ENCODE data around the gene GPX4. TPM values are rescaled to one million over a fixed set of nuclear protein-coding genes. Genes with fewer than 3 reads are reported as not detected.

Gene GPX4
- total RNA-seq, 8 experiments from 2014 or later = 331 to 509 (median 399) TPM

DNA sequence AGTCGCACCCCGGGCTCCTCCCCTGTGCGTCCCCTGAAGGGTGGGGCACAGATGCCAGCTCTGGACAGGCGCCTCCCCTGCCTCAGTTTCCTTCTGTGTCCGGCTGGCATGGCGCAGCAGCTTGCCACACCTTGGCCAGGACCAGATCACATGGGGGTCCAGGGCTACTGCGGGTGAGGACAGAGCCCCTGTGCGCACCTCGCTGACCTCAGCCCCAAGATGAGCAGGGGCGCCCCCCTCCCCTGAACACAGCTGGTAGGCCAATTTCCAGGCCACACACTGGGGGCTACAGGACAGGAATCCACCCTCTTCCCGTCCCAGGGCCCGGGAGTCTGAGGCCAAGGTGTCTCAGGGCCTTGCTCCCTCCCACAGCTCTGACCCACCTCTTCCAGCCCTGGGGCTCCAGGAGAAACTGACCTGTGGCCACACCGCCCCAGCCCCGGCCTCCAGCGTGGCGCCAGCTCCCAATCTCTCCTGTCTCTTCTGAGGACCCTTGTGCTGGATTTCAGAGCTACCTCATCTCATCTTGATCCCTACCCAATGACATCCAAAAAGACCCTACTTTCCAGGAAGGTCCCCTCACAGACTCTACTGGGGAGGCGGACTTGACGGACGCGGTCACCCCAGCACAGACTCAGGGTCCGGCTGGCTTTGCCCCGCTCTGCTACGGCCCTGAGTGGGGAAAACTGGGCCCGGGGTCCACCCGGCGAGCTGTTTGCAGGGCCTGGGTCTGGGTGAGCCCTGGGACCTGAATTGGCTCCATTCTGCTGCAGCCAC, 42.0 kb downstream of the GPX4 start:
- ATAC-seq (replicated peaks in 6 of 8) = peak in 1 of 8 experiments; percentile 13
- Histone ChIP-seq H3K4me3 (no peak overlapping the region), H3K27ac (no peak overlapping the region), H3K4me1 (replicated peaks in 1 of 2) (peaks cover 17 to 18% of the 10 kb centered on the region in 2 donors)
- in situ Hi-C loops (cut with MboI; ENCODE audit: low pct_unique_long_range_greater_than_20kb in 2 of 9, low sequenced_read_pairs in 9 of 9, unreplicated experiment in 9 of 9) = no loop called here
- 60 to 100% (median 92%) methylated on average over 1 to 8 of the region's 26 CpGs; no CpG with 5 or more reads in 4 of the 10 experiments for WGBS, 10 experiments

- peak in 2 of 8 experiments; percentile 2 to 16 for ATAC-seq (replicated peaks in 6 of 8)
- Histone ChIP-seq H3K4me1 (replicated peaks in 1 of 2) (peaks cover 17 to 18% of the 10 kb centered on the region in 2 donors), H3K4me3 (no peak overlapping the region), H3K27ac (no peak overlapping the region)
- in situ Hi-C loops (cut with MboI; ENCODE audit: low pct_unique_long_range_greater_than_20kb in 2 of 9, low sequenced_read_pairs in 9 of 9, unreplicated experiment in 9 of 9) = no loop called here
- WGBS, 10 experiments = 63 to 100% (median 94%) methylated on average over 1 to 3 of the region's 13 CpGs; no CpG with 5 or more reads in 7 of the 10 experiments
These were observed 42.6 kb downstream of the GPX4 start for GRCh38 chr19:1146412-1146699.

- WGBS, 10 experiments = 60 to 63% methylated on average over 1 to 6 of the region's 38 CpGs; no CpG with 5 or more reads in 8 of the 10 experiments
- ATAC-seq (replicated peaks in 6 of 8) = peak in 5 of 8 experiments; percentile 6 to 45 (median 21)
- peaks cover 17 to 24% of the 10 kb centered on the region in 2 donors for H3K4me1 ChIP-seq (replicated peaks in 1 of 2)
- in situ Hi-C loops (cut with MboI; ENCODE audit: low pct_unique_long_range_greater_than_20kb in 2 of 9, low sequenced_read_pairs in 9 of 9, unreplicated experiment in 9 of 9) = no loop called here
- H3K27ac ChIP-seq = no peak overlapping the region
- H3K4me3 ChIP-seq = no peak overlapping the region
These were observed 43.3 kb downstream of the GPX4 start for GRCh38 chr19:1146858-1147780.

GRCh38 chr19:1147934-1148549, 44.2 kb downstream of the GPX4 start:
- in situ Hi-C loops (cut with MboI; ENCODE audit: low pct_unique_long_range_greater_than_20kb in 2 of 9, low sequenced_read_pairs in 9 of 9, unreplicated experiment in 9 of 9) = no loop called here
- ATAC-seq (replicated peaks in 6 of 8) = peak in 5 of 8 experiments; percentile 3 to 47 (median 17)
- H3K4me1 ChIP-seq (replicated peaks in 1 of 2) = peaks cover 17 to 29% of the 10 kb centered on the region in 2 donors
- peak overlapping the region in 1 of 2 donors; percentile 39 for H3K27ac ChIP-seq
- no peak overlapping the region for H3K4me3 ChIP-seq
- 0% methylated on average over 1 of the region's 15 CpGs; no CpG with 5 or more reads in 9 of the 10 experiments for WGBS, 10 experiments

DNA sequence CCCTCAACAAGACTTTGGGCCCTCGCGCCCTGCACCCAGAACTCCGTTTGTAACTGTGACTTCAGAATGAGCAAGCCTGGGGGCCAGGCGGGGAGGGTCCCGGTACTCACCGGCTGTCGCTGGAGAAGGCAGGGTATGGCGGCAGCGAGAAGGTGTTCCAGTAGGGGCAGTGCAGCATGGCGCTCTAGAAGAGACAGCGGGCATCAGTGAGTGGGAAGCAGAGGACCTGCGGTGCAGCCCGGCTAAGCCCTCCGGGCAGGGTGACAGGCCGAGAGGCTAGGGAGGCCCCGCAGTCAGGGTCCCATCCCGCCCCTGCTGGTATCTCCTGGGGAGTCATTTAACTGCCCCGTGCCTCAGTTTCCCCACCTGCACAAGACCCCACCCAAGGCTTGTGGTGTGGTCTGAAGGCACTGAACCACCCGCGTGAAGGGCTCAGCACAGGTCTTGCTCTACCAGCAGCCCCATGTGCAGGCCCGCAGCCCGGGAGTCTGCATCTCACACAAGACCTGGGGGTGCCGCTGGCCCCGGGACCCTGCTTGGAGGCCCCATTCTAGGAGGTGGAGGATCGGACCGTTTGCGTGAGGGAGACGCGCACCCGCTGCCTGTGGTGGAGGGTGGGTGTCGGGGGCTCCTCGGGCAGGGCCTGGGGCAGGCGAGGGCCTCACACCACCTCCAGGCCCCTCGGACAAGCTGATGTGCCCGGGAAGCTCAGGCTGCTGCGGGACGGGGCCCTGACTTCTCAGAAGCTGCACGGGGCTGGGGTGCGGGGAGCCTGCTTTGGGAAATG, 45.7 kb downstream of the GPX4 start:
- 80 to 100% (median 100%) methylated on average over 1 to 6 of the region's 39 CpGs; no CpG with 5 or more reads in 7 of the 10 experiments for WGBS, 10 experiments
- in situ Hi-C loops (cut with MboI; ENCODE audit: low pct_unique_long_range_greater_than_20kb in 2 of 9, low sequenced_read_pairs in 9 of 9, unreplicated experiment in 9 of 9) = no loop called here
- H3K4me3 ChIP-seq = no peak overlapping the region
- no peak for ATAC-seq (replicated peaks in 6 of 8)
- H3K27ac ChIP-seq = no peak overlapping the region
- peaks cover 17 to 29% of the 10 kb centered on the region in 2 donors for H3K4me1 ChIP-seq (replicated peaks in 1 of 2)

- WGBS, 10 experiments = 80 to 100% (median 92%) methylated on average over 1 to 5 of the region's 33 CpGs; no CpG with 5 or more reads in 5 of the 10 experiments
- ATAC-seq (replicated peaks in 6 of 8) = no peak
- Histone ChIP-seq H3K4me1 (replicated peaks in 1 of 2) (peaks cover 17 to 29% of the 10 kb centered on the region in 2 donors), H3K4me3 (no peak overlapping the region), H3K27ac (no peak overlapping the region)
- in situ Hi-C loops (cut with MboI; ENCODE audit: low pct_unique_long_range_greater_than_20kb in 2 of 9, low sequenced_read_pairs in 9 of 9, unreplicated experiment in 9 of 9) = no loop called here
These were observed 46.7 kb downstream of the GPX4 start for GRCh38 chr19:1150333-1151036.

- Histone ChIP-seq H3K4me3 (no peak overlapping the region), H3K27ac (peak overlapping the region in 1 of 2 donors; percentile 76), H3K4me1 (replicated peaks in 1 of 2) (peaks cover 17 to 28% of the 10 kb centered on the region in 2 donors)
- no peak for ATAC-seq (replicated peaks in 6 of 8)
- whole genome bisulfite sequencing, 10 experiments = 57 to 93% methylated on average over 1 to 3 of the region's 12 CpGs; no CpG with 5 or more reads in 8 of the 10 experiments
- in situ Hi-C loops (cut with MboI; ENCODE audit: low pct_unique_long_range_greater_than_20kb in 2 of 9, low sequenced_read_pairs in 9 of 9, unreplicated experiment in 9 of 9) = no loop called here
These were observed 47.4 kb downstream of the GPX4 start for GRCh38 chr19:1151037-1151724.

- no peak overlapping the region for H3K4me3 ChIP-seq
- peaks cover 10 to 22% of the 10 kb centered on the region in 2 donors for H3K4me1 ChIP-seq (replicated peaks in 1 of 2)
- H3K27ac ChIP-seq = peak overlapping the region in 1 of 2 donors; percentile 76
- in situ Hi-C loops (cut with MboI; ENCODE audit: low pct_unique_long_range_greater_than_20kb in 2 of 9, low sequenced_read_pairs in 9 of 9, unreplicated experiment in 9 of 9) = no loop called here
- ATAC-seq (replicated peaks in 6 of 8) = peak in 4 of 8 experiments; percentile 17 to 45 (median 32)
- WGBS, 10 experiments = 40 to 96% (median 90%) methylated on average over 1 to 21 of the region's 35 CpGs; no CpG with 5 or more reads in 6 of the 10 experiments
These were observed 48.3 kb downstream of the GPX4 start for GRCh38 chr19:1151917-1152587.

DNA sequence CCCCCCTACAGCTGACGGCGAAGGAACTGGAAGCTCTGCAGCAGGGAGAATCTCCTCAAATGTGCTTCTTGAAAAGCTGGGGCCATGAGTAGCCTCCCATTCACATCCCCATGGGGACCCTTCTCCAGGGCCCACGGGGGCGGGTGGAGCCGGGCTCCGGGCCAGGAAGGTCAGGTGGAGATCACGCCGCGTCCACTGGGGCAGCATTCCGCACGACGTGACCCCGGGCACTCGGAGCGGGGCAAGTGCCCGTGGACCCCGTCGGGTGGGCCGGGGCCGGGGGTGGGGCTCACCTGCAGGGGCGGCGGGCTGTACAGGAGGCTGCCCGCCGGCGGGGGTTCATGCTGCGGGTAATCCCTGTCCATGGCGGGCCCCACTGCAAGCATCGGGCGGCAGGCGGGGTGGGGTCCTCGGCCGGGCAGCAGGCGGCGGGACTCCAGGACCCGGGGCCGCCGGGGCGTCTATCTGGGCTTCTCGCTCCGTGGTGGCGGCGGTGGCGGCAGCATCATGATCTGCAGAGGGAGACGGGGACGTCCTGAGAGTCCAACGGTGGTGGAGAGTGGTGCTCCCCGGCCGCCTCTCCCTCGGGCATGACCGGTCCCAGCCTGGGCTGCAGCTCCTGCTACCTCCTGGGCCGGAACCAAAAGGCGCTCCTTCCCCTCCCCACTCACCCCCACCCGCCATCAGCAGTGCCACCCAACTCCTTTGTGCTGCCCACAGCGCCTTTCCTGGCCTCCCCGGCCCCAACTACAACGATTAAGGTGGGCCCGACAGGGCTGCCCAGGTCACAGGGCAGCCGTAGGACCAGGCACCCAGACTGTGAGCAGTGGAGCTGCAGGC, 50.3 kb downstream of the GPX4 start:
- Histone ChIP-seq H3K4me1 (replicated peaks in 1 of 2) (peaks cover 0 to 10% of the 10 kb centered on the region in 2 donors), H3K4me3 (no peak overlapping the region), H3K27ac (no peak overlapping the region)
- ATAC-seq (replicated peaks in 6 of 8) = no peak
- in situ Hi-C loops (cut with MboI; ENCODE audit: low pct_unique_long_range_greater_than_20kb in 2 of 9, low sequenced_read_pairs in 9 of 9, unreplicated experiment in 9 of 9) = no loop called here
- 100% methylated on average over 2 of the region's 58 CpGs; no CpG with 5 or more reads in 9 of the 10 experiments for whole genome bisulfite sequencing, 10 experiments

- Histone ChIP-seq H3K27ac (no peak overlapping the region), H3K4me3 (no peak overlapping the region), H3K4me1 (replicated peaks in 1 of 2) (peaks cover 0 to 10% of the 10 kb centered on the region in 2 donors)
- WGBS, 10 experiments = 0 to 90% (median 76%) methylated on average over 1 to 7 of the region's 32 CpGs; no CpG with 5 or more reads in 7 of the 10 experiments
- in situ Hi-C loops (cut with MboI; ENCODE audit: low pct_unique_long_range_greater_than_20kb in 2 of 9, low sequenced_read_pairs in 9 of 9, unreplicated experiment in 9 of 9) = no loop called here
- ATAC-seq (replicated peaks in 6 of 8) = peak in 5 of 8 experiments; percentile 2 to 85 (median 70)
These were observed 51.0 kb downstream of the GPX4 start for GRCh38 chr19:1154731-1155351.
